Measurements from ENCODE around the gene TNPO2. TPM values are rescaled to one million over a fixed set of nuclear protein-coding genes. Genes with fewer than 3 reads are reported as not detected.

Gene TNPO2
- total RNA-seq, 1 experiment from 2014 or later, result 105 TPM

GRCh38 chr19:12694641-12695040 is 29.1 kb downstream of the TNPO2 start (continued):
- TF ChIP-seq SMAD3 (CRISPR knock-in tag; IDR thresholded peaks at IDR 0.05; ENCODE audit: borderline replicate concordance), result no peak
- TF ChIP-seq GRHL2 (CRISPR knock-in tag; IDR thresholded peaks at IDR 0.05; ENCODE audit: insufficient replicate concordance, severe bottlenecking), result no peak
- no peak for TF ChIP-seq ATF1 (CRISPR knock-in tag; IDR thresholded peaks at IDR 0.05)
- TF ChIP-seq RELA (CRISPR knock-in tag; IDR thresholded peaks at IDR 0.05; ENCODE audit: borderline replicate concordance), result no peak
- no peak for TF ChIP-seq EMX1 (CRISPR knock-in tag; IDR thresholded peaks at IDR 0.05)
- TF ChIP-seq ZSCAN18 (CRISPR knock-in tag; IDR thresholded peaks at IDR 0.05), result no peak
- TF ChIP-seq, protein P1, sequence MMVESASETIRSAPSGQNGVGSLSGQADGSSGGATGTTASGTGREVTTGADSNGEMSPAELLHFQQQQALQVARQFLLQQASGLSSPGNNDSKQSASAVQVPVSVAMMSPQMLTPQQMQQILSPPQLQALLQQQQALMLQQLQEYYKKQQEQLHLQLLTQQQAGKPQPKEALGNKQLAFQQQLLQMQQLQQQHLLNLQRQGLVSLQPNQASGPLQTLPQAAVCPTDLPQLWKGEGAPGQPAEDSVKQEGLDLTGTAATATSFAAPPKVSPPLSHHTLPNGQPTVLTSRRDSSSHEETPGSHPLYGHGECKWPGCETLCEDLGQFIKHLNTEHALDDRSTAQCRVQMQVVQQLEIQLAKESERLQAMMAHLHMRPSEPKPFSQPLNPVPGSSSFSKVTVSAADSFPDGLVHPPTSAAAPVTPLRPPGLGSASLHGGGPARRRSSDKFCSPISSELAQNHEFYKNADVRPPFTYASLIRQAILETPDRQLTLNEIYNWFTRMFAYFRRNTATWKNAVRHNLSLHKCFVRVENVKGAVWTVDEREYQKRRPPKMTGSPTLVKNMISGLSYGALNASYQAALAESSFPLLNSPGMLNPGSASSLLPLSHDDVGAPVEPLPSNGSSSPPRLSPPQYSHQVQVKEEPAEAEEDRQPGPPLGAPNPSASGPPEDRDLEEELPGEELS (CRISPR knock-in tag; IDR thresholded peaks at IDR 0.05), result no peak

DNA sequence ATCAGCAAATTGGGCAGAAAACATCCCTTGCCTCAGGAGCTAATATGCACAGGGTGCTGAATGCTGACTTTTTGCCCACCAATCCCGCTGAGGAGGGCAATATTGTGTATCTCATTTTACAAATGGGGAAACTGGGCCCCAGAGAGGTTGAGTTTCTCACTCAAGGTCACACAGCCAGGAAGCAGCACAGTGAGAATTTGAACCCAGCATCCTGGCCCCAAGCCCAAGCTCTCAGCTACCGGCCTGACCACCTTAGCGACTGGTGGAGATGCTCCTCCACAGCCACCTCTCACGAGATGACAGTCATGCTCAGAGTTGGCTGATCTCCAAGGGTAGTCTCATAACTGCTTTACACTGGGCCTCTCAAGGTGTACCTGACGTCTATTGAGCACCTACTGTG is 30.8 kb downstream of the TNPO2 start:
- H3K27ac Mint-ChIP-seq, result no peak overlapping the region
- H3K27me3 Mint-ChIP-seq (ENCODE audit: low read depth), result no peaks in the 10 kb centered on the region
- no peak overlapping the region for H3K4me3 Mint-ChIP-seq
- ChIA-PET CTCF (interaction anchor here (0.8 kb wide), 1 partner anchor 16 kb away, joined by 3 read pairs; no protein-coding TSS in a partner anchor), POLR2A (no interaction called here)
- DNase-seq (ENCODE audit: low spot score) (no peak), ATAC-seq (no peak)
- no peaks in the 10 kb centered on the region for H3K36me3 Mint-ChIP-seq
- no peaks in the 10 kb centered on the region for H3K9me3 Mint-ChIP-seq
- H3K4me1 Mint-ChIP-seq, result peaks cover 3% of the 10 kb centered on the region
- no peak for TF ChIP-seq USF2 (CRISPR knock-in tag; IDR thresholded peaks at IDR 0.05)
- no peak for TF ChIP-seq IRF1 (CRISPR knock-in tag; IDR thresholded peaks at IDR 0.05)
- TF ChIP-seq EMX1 (CRISPR knock-in tag; IDR thresholded peaks at IDR 0.05), result no peak
- TF ChIP-seq, protein P2, sequence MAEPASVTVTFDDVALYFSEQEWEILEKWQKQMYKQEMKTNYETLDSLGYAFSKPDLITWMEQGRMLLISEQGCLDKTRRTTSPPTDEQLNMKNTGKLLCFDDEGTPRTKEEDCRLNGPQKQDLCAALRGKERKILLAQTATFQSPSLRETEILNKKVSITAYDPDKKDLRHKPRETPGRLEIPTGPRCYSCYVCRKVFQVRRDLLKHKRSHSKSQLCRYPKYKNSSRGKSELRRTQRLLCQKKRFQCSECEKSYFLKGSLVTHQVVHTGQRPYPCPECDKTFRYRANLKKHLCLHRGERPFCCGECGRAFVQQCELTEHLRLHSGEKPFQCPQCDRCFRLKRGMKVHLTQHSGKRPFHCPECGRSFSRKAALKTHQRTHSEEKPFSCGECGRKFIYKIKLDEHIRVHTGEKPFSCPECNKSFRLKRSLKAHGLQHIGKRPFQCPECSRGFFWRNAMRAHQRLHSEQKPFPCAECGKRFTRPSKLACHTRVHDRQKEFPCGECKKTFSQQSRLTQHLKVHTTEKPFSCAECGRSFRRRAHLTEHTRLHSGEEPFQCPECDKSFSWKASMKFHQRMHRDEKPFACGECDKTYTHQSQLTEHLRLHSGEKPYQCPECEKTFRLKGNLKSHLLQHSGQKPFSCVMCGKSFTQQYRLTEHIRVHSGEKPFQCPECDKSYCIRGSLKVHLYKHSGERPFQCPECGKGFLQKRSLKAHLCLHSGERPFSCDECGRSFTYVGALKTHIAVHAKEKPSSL (CRISPR knock-in tag; conservative IDR thresholded peaks at IDR 0.05), result no peak
- no peak for TF ChIP-seq NR1H2 (CRISPR knock-in tag; IDR thresholded peaks at IDR 0.05)
- TF ChIP-seq RELA (CRISPR knock-in tag; IDR thresholded peaks at IDR 0.05; ENCODE audit: borderline replicate concordance), result no peak
- TF ChIP-seq NFE2L1 (CRISPR knock-in tag; IDR thresholded peaks at IDR 0.05), result no peak
- TF ChIP-seq, protein P3, sequence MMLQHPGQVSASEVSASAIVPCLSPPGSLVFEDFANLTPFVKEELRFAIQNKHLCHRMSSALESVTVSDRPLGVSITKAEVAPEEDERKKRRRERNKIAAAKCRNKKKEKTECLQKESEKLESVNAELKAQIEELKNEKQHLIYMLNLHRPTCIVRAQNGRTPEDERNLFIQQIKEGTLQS (CRISPR knock-in tag; conservative IDR thresholded peaks at IDR 0.05), result no peak
- TF ChIP-seq, protein P4, sequence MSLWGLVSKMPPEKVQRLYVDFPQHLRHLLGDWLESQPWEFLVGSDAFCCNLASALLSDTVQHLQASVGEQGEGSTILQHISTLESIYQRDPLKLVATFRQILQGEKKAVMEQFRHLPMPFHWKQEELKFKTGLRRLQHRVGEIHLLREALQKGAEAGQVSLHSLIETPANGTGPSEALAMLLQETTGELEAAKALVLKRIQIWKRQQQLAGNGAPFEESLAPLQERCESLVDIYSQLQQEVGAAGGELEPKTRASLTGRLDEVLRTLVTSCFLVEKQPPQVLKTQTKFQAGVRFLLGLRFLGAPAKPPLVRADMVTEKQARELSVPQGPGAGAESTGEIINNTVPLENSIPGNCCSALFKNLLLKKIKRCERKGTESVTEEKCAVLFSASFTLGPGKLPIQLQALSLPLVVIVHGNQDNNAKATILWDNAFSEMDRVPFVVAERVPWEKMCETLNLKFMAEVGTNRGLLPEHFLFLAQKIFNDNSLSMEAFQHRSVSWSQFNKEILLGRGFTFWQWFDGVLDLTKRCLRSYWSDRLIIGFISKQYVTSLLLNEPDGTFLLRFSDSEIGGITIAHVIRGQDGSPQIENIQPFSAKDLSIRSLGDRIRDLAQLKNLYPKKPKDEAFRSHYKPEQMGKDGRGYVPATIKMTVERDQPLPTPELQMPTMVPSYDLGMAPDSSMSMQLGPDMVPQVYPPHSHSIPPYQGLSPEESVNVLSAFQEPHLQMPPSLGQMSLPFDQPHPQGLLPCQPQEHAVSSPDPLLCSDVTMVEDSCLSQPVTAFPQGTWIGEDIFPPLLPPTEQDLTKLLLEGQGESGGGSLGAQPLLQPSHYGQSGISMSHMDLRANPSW (CRISPR knock-in tag; conservative IDR thresholded peaks at IDR 0.05; ENCODE audit: low read depth), result no peak
- no peak for TF ChIP-seq GRHL2 (CRISPR knock-in tag; IDR thresholded peaks at IDR 0.05; ENCODE audit: insufficient replicate concordance, severe bottlenecking)
- no peak for TF ChIP-seq JAZF1 (CRISPR knock-in tag; IDR thresholded peaks at IDR 0.05)
- no peak for TF ChIP-seq NR3C1 (CRISPR knock-in tag; conservative IDR thresholded peaks at IDR 0.05; ENCODE audit: low read depth)
- TF ChIP-seq MXD4 (CRISPR knock-in tag; IDR thresholded peaks at IDR 0.05; ENCODE audit: borderline replicate concordance), result no peak
- TF ChIP-seq, protein P5, sequence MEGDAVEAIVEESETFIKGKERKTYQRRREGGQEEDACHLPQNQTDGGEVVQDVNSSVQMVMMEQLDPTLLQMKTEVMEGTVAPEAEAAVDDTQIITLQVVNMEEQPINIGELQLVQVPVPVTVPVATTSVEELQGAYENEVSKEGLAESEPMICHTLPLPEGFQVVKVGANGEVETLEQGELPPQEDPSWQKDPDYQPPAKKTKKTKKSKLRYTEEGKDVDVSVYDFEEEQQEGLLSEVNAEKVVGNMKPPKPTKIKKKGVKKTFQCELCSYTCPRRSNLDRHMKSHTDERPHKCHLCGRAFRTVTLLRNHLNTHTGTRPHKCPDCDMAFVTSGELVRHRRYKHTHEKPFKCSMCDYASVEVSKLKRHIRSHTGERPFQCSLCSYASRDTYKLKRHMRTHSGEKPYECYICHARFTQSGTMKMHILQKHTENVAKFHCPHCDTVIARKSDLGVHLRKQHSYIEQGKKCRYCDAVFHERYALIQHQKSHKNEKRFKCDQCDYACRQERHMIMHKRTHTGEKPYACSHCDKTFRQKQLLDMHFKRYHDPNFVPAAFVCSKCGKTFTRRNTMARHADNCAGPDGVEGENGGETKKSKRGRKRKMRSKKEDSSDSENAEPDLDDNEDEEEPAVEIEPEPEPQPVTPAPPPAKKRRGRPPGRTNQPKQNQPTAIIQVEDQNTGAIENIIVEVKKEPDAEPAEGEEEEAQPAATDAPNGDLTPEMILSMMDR (IDR thresholded peaks at IDR 0.05), result no peak
- no peak for TF ChIP-seq ZNF416 (CRISPR knock-in tag; IDR thresholded peaks at IDR 0.05)
- TF ChIP-seq ETV6 (CRISPR knock-in tag; IDR thresholded peaks at IDR 0.05), result no peak
- TF ChIP-seq, protein P6, sequence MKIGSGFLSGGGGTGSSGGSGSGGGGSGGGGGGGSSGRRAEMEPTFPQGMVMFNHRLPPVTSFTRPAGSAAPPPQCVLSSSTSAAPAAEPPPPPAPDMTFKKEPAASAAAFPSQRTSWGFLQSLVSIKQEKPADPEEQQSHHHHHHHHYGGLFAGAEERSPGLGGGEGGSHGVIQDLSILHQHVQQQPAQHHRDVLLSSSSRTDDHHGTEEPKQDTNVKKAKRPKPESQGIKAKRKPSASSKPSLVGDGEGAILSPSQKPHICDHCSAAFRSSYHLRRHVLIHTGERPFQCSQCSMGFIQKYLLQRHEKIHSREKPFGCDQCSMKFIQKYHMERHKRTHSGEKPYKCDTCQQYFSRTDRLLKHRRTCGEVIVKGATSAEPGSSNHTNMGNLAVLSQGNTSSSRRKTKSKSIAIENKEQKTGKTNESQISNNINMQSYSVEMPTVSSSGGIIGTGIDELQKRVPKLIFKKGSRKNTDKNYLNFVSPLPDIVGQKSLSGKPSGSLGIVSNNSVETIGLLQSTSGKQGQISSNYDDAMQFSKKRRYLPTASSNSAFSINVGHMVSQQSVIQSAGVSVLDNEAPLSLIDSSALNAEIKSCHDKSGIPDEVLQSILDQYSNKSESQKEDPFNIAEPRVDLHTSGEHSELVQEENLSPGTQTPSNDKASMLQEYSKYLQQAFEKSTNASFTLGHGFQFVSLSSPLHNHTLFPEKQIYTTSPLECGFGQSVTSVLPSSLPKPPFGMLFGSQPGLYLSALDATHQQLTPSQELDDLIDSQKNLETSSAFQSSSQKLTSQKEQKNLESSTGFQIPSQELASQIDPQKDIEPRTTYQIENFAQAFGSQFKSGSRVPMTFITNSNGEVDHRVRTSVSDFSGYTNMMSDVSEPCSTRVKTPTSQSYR (CRISPR knock-in tag; IDR thresholded peaks at IDR 0.05), result no peak

Measured in WTC11 (cell line).